ENCODE data around the gene MAP1LC3A. TPM values are rescaled to one million over a fixed set of nuclear protein-coding genes. Genes with fewer than 3 reads are reported as not detected.

Gene MAP1LC3A
- total and polyA plus RNA-seq, 4 donors = 4.9 to 38.8 (median 12.7) TPM

DNA sequence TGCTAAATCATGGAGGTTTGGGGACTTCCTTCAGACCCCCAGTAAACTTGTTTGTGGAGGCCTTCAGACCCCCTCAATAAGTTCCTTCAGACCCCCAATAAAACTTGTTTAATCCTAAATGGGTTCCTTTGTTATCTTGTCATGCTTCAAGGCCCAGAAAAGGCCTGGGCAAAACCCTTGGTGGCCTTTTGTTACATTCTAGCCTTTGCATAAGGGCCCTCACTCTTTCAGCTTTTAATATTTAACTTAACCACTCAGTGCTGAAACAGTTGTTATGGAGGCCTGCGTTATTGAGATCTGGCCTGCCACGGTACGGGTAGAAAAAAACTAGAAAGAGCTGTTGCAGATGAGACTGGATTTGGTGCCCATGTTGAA, 46.6 kb upstream of the MAP1LC3A start:
- Histone ChIP-seq H3K27ac (ENCODE audit: low read depth in 1 of 2, low read length in 2 of 2) (no peak overlapping the region), H3K36me3 (ENCODE audit: control insufficient read depth in 4 of 4, insufficient read depth in 3 of 4, low read depth in 1 of 4, low read length in 3 of 4) (peaks cover 4 to 27% (median 15%) of the 10 kb centered on the region in 4 donors), H3K4me3 (ENCODE audit: low read depth in 1 of 3, low read length in 3 of 3) (no peak overlapping the region), H3K4me1 (ENCODE audit: control insufficient read depth in 4 of 4, insufficient read depth in 4 of 4, low read length in 3 of 4) (peaks cover 12 to 47% (median 33%) of the 10 kb centered on the region in 4 donors), H3K9me3 (ENCODE audit: control insufficient read depth in 4 of 4, low read length in 3 of 4) (no peaks in the 10 kb centered on the region), H3K9ac (ENCODE audit: low read depth in 1 of 2, low read length in 2 of 2) (no peak overlapping the region), H3K27me3 (ENCODE audit: control insufficient read depth in 4 of 4, insufficient read depth in 4 of 4, low read length in 3 of 4) (no peaks in the 10 kb centered on the region)
- no peak for TF ChIP-seq YY1 (IDR thresholded peaks at IDR 0.05)
- TF ChIP-seq SP1 (IDR thresholded peaks at IDR 0.05) = no peak
- TF ChIP-seq TAF1 (conservative IDR thresholded peaks at IDR 0.05) = no peak
- TF ChIP-seq JUND (IDR thresholded peaks at IDR 0.05) = no peak
- TF ChIP-seq, protein P1, sequence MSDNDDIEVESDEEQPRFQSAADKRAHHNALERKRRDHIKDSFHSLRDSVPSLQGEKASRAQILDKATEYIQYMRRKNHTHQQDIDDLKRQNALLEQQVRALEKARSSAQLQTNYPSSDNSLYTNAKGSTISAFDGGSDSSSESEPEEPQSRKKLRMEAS (IDR thresholded peaks at IDR 0.05) = no peak
- no peak for TF ChIP-seq NR2F2 (IDR thresholded peaks at IDR 0.05)
- TF ChIP-seq EGR1 (IDR thresholded peaks at IDR 0.05; ENCODE audit: low read depth in 2 of 2) = no peak
- no peak for TF ChIP-seq FOXA2 (IDR thresholded peaks at IDR 0.05)
- TF ChIP-seq RXRA (IDR thresholded peaks at IDR 0.05) = no peak
- TF ChIP-seq HNF4A (conservative IDR thresholded peaks at IDR 0.05) = no peak
- no peak for TF ChIP-seq GABPA (IDR thresholded peaks at IDR 0.05 in 1 of 2, conservative IDR thresholded peaks at IDR 0.05 in 1 of 2)
- TF ChIP-seq ATF3 (IDR thresholded peaks at IDR 0.05) = no peak
- no peak for TF ChIP-seq RAD21 (IDR thresholded peaks at IDR 0.05)
- TF ChIP-seq, protein P2, sequence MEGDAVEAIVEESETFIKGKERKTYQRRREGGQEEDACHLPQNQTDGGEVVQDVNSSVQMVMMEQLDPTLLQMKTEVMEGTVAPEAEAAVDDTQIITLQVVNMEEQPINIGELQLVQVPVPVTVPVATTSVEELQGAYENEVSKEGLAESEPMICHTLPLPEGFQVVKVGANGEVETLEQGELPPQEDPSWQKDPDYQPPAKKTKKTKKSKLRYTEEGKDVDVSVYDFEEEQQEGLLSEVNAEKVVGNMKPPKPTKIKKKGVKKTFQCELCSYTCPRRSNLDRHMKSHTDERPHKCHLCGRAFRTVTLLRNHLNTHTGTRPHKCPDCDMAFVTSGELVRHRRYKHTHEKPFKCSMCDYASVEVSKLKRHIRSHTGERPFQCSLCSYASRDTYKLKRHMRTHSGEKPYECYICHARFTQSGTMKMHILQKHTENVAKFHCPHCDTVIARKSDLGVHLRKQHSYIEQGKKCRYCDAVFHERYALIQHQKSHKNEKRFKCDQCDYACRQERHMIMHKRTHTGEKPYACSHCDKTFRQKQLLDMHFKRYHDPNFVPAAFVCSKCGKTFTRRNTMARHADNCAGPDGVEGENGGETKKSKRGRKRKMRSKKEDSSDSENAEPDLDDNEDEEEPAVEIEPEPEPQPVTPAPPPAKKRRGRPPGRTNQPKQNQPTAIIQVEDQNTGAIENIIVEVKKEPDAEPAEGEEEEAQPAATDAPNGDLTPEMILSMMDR (IDR thresholded peaks at IDR 0.05; ENCODE audit: low read depth, low read length, missing input control) = no peak
- DNase-seq (ENCODE audit: low spot score) = no peak
- WGBS = 40% methylated on average over 3 of the region's 3 CpGs

- peaks cover 4 to 23% (median 14%) of the 10 kb centered on the region in 4 donors for H3K36me3 ChIP-seq (ENCODE audit: control insufficient read depth in 4 of 4, insufficient read depth in 3 of 4, low read depth in 1 of 4, low read length in 3 of 4)
These were observed 46.1 kb upstream of the MAP1LC3A start for GRCh38 chr20:34512266-34512954.

More at GRCh38 chr20:34512266-34512954, 46.1 kb upstream of the MAP1LC3A start:
- Histone ChIP-seq H3K27ac (ENCODE audit: low read depth in 1 of 2, low read length in 2 of 2) (peak overlapping the region in 1 of 2 donors; percentile 7), H3K4me1 (ENCODE audit: control insufficient read depth in 4 of 4, insufficient read depth in 4 of 4, low read length in 3 of 4) (peaks cover 12 to 52% (median 37%) of the 10 kb centered on the region in 4 donors), H3K4me3 (ENCODE audit: low read depth in 1 of 3, low read length in 3 of 3) (no peak overlapping the region), H3K9me3 (ENCODE audit: control insufficient read depth in 4 of 4, low read length in 3 of 4) (no peaks in the 10 kb centered on the region), H3K9ac (ENCODE audit: low read depth in 1 of 2, low read length in 2 of 2) (no peak overlapping the region), H3K27me3 (ENCODE audit: control insufficient read depth in 4 of 4, insufficient read depth in 4 of 4, low read length in 3 of 4) (no peaks in the 10 kb centered on the region)
- TF ChIP-seq RXRA (IDR thresholded peaks at IDR 0.05) (peak; percentile 30 to 34), SP1 (IDR thresholded peaks at IDR 0.05) (peak; percentile 9), HNF4A (conservative IDR thresholded peaks at IDR 0.05) (peak; percentile 41 to 48), ZBTB33 (IDR thresholded peaks at IDR 0.05) (no peak)
- DNase-seq (ENCODE audit: low spot score) = no peak
- whole genome bisulfite sequencing = 71% methylated on average over 4 of the region's 4 CpGs

All from liver (tissue), 9 donors.